IMR-90 (cell line): Measurements from ENCODE around the gene MTIF3. TPM values are rescaled to one million over a fixed set of nuclear protein-coding genes. Genes with fewer than 3 reads are reported as not detected.

Source experiments
- ATAC-seq: fragments of 200-7000 bp; cut with Tn5 transposase; 2 replicates; pipeline ENCODE4 v1.9.1; 2020; ENCODE audit warnings: low read depth, mild to moderate bottlenecking, moderate library complexity
- BruUV-seq: library from RNA; stranded (reverse); fragments of 400-500 nt; replicated peaks from 2 replicates; lab custom pipeline; 2021; lab: Mats Ljungman, UMichigan
- CTCF ChIA-PET: fragments of 300-600 bp; formaldehyde crosslinking; extraction: SDS; loops from one replicate; lab custom pipeline; 2021; ENCODE audit warnings: antibody characterized with exemption; lab: Yijun Ruan, JAX
- POLR2A ChIA-PET: fragments of 300-600 bp; sonication (Branson Sonifier 250); formaldehyde crosslinking; loops from one replicate; lab custom pipeline; 2022; ENCODE audit warnings: antibody characterized with exemption; ENCODE audit not compliant: unreplicated experiment; lab: Charles Lee
- DNase-seq: peaks from one replicate; pipeline ENCODE4 v3.0.0; 2013
- H2AFZ ChIP-seq: replicated peaks from 2 replicates; pipeline ENCODE3; 2013; ENCODE audit warnings: low read length, mild to moderate bottlenecking; ENCODE audit not compliant: poor library complexity
- H2AK5ac ChIP-seq: 2 replicates; pipeline ENCODE4 v1.6.1; 2013; ENCODE audit warnings: low read depth, low read length, inconsistent platforms
- H2AK9ac ChIP-seq: replicated peaks from 2 replicates; pipeline ENCODE3; 2013; ENCODE audit warnings: mild to moderate bottlenecking, low read depth, low read length, moderate library complexity; ENCODE audit not compliant: poor library complexity
- H2BK120ac ChIP-seq: 2 replicates; pipeline ENCODE4 v1.6.1; 2013; ENCODE audit warnings: low read depth, low read length, inconsistent platforms
- H2BK15ac ChIP-seq: 3 replicates; pipeline ENCODE4 v1.6.1; 2013; ENCODE audit warnings: low read depth, low read length, inconsistent platforms
- H2BK20ac ChIP-seq: 2 replicates; pipeline ENCODE4 v1.6.1; 2013; ENCODE audit warnings: low read depth, mild to moderate bottlenecking, inconsistent platforms, low read length, moderate library complexity
- H2BK5ac ChIP-seq: 2 replicates; pipeline ENCODE4 v1.6.1; 2013; ENCODE audit warnings: mild to moderate bottlenecking, low read depth, low read length, inconsistent platforms; ENCODE audit not compliant: poor library complexity, severe bottlenecking
- H3K14ac ChIP-seq: replicated peaks from 2 replicates; pipeline ENCODE4 v1.6.1; 2013; ENCODE audit warnings: low read depth, low read length, inconsistent platforms
- H3K18ac ChIP-seq: 2 replicates; pipeline ENCODE4 v1.6.1; 2013; ENCODE audit warnings: low read depth, low read length, control low read depth
- H3K23ac ChIP-seq: 2 replicates; pipeline ENCODE4 v1.6.1; 2013; ENCODE audit warnings: low read depth, low read length, inconsistent platforms
- H3K27ac ChIP-seq: 2 replicates; pipeline ENCODE4 v1.5.1; 2013; ENCODE audit warnings: mild to moderate bottlenecking, control low read depth, low read length; ENCODE audit not compliant: insufficient read depth
- H3K27me3 ChIP-seq: 2 replicates; pipeline ENCODE4 v1.6.1; 2013; ENCODE audit warnings: low read length; ENCODE audit not compliant: control insufficient read depth, insufficient read depth
- H3K36me3 ChIP-seq: 2 replicates; pipeline ENCODE4 v1.6.1; 2013; ENCODE audit warnings: low read length, mixed read lengths; ENCODE audit not compliant: control insufficient read depth, insufficient read depth
- H3K4ac ChIP-seq: 2 replicates; pipeline ENCODE4 v1.6.1; 2013; ENCODE audit warnings: low read depth, low read length, inconsistent platforms
- H3K4me1 ChIP-seq: 2 replicates; pipeline ENCODE4 v1.6.1; 2013; ENCODE audit warnings: low read length, mixed read lengths; ENCODE audit not compliant: control insufficient read depth, insufficient read depth
- H3K4me2 ChIP-seq: 2 replicates; pipeline ENCODE4 v1.6.1; 2013; ENCODE audit warnings: low read depth, mild to moderate bottlenecking, control low read depth, low read length, moderate library complexity
- H3K4me3 ChIP-seq: 2 replicates; pipeline ENCODE4 v1.5.1; 2013; ENCODE audit warnings: low read depth, mild to moderate bottlenecking, control low read depth, low read length, moderate library complexity; ENCODE audit not compliant: insufficient read depth
- H3K56ac ChIP-seq: 2 replicates; pipeline ENCODE4 v1.6.1; 2013; ENCODE audit warnings: low read length, inconsistent platforms; ENCODE audit not compliant: insufficient read depth; ENCODE audit errors: extremely low read depth
- H3K79me1 ChIP-seq, 2 experiments: 2 replicates each; pipeline ENCODE4 v1.6.1; 2013; ENCODE audit warnings: low read length in 2 of 2, inconsistent platforms in 1 of 2, low read depth in 1 of 2
- H3K9ac ChIP-seq: 2 replicates; pipeline ENCODE4 v1.6.1; 2013; ENCODE audit warnings: low read depth, low read length, control low read depth
- H3K9me1 ChIP-seq: 2 replicates; pipeline ENCODE4 v1.6.1; 2013; ENCODE audit warnings: low read length, inconsistent platforms; ENCODE audit not compliant: insufficient read depth
- H3K9me3 ChIP-seq: 2 replicates; pipeline ENCODE4 v1.6.1; 2013; ENCODE audit warnings: low read length; ENCODE audit not compliant: control insufficient read depth, insufficient read depth
- H4K20me1 ChIP-seq: 2 replicates; pipeline ENCODE4 v1.6.1; 2013; ENCODE audit warnings: low read length, inconsistent platforms; ENCODE audit not compliant: insufficient read depth
- H4K5ac ChIP-seq: 2 replicates; pipeline ENCODE4 v1.6.1; 2013; ENCODE audit warnings: mild to moderate bottlenecking, low read depth, low read length, control low read depth
- H4K8ac ChIP-seq, 2 experiments: 2 replicates each; pipeline ENCODE4 v1.6.1; 2013; ENCODE audit warnings: low read depth in 2 of 2, low read length in 2 of 2, control low read depth in 1 of 2, inconsistent platforms in 1 of 2
- H4K91ac ChIP-seq: 2 replicates; pipeline ENCODE4 v1.6.1; 2013; ENCODE audit warnings: low read depth, low read length, inconsistent platforms; ENCODE audit not compliant: insufficient read depth
- BHLHE40 ChIP-seq: fragments of 150-350 bp; IDR thresholded peaks from 2 replicates; pipeline ENCODE4 v1.6.1; 2016; ENCODE audit warnings: mild to moderate bottlenecking, low read depth, low read length
- CTCF ChIP-seq: conservative IDR thresholded peaks from 2 replicates; pipeline ENCODE4 v1.5.1; 2012; ENCODE audit warnings: mild to moderate bottlenecking, low read depth, low read length, improper control_type of control experiment
- MAFK ChIP-seq: IDR thresholded peaks from 2 replicates; pipeline ENCODE4 v1.6.1; 2012; ENCODE audit warnings: low read depth, low read length, improper control_type of control experiment
- MAZ ChIP-seq: IDR thresholded peaks from 2 replicates; pipeline ENCODE4 v1.6.1; 2012; ENCODE audit warnings: low read depth, mild to moderate bottlenecking, low read length, improper control_type of control experiment, moderate library complexity, borderline replicate concordance
- MXI1 ChIP-seq: IDR thresholded peaks from 2 replicates; pipeline ENCODE4 v1.6.1; 2012; ENCODE audit warnings: low read depth, mild to moderate bottlenecking, low read length, moderate library complexity, borderline replicate concordance
- NFE2L2 ChIP-seq: fragments of 150-350 bp; IDR thresholded peaks from 2 replicates; pipeline ENCODE4 v1.6.1; 2016; ENCODE audit warnings: low read depth, mild to moderate bottlenecking, low read length
- POLR2A ChIP-seq: IDR thresholded peaks from 2 replicates; pipeline ENCODE4 v1.6.1; 2012; ENCODE audit warnings: mild to moderate bottlenecking, low read depth, low read length
- RCOR1 ChIP-seq: IDR thresholded peaks from 2 replicates; pipeline ENCODE4 v1.6.1; 2012; ENCODE audit warnings: mild to moderate bottlenecking, low read length, improper control_type of control experiment; ENCODE audit not compliant: insufficient replicate concordance
- RFX5 ChIP-seq: IDR thresholded peaks from 2 replicates; pipeline ENCODE4 v1.8.0; 2012; ENCODE audit warnings: low read depth, mild to moderate bottlenecking, low read length, moderate library complexity
- USF2 ChIP-seq: fragments of 150-350 bp; IDR thresholded peaks from 2 replicates; pipeline ENCODE4 v1.6.1; 2017; ENCODE audit warnings: mild to moderate bottlenecking, antibody characterized with exemption, low read length, low read depth
- WGBS, 2 experiments: methylation state at CpG; one replicate each; pipeline versions ENCODE4 v1.1.5 to v1.1.7; 2013; ENCODE audit warnings: missing lambda C conversion rate in 2 of 2; ENCODE audit not compliant: insufficient read length in 1 of 2; ENCODE audit errors: extremely low coverage in 2 of 2; 5-methylcytosine and 5-hydroxymethylcytosine counted together
- dilution Hi-C: fragments of 300-500 bp; cut with HindIII; formaldehyde crosslinking; loops from one replicate; pipeline ENCODE4 v1.14.3; 2018; ENCODE audit warnings: low sequenced_read_pairs; ENCODE audit not compliant: unreplicated experiment
- in situ Hi-C: fragments of 300-500 bp; cut with MboI; formaldehyde crosslinking; loops from 3 replicates; pipeline ENCODE4 v1.14.3; 2019; ENCODE audit warnings: low sequenced_read_pairs, inconsistent platforms, mixed read lengths
- intact Hi-C: fragments of 100-400 bp; cut with micrococcal nuclease; formaldehyde crosslinking; loops from 2 replicates; pipeline ENCODE4 v1.10.0; 2022
- polyA plus RNA-seq, 3 experiments: library from polyadenylated mRNA; depleted of rRNA; stranded (reverse); fragments of >200 nt; gene quantifications; 2 replicates each; pipeline ENCODE4 v1.2.3, GENCODE V29; 2012; ENCODE audit warnings: low replicate concordance in 1 of 3
- total RNA-seq: library from RNA; depleted of rRNA; stranded (reverse); fragments of >200 nt; gene quantifications from 2 replicates; pipeline ENCODE4 v1.2.3, GENCODE V29; 2012

Gene MTIF3
- total and polyA plus RNA-seq, 2 of the 4 experiments (the other 2 are of a cell fraction), result 31.7 to 41.0 TPM

GRCh38 chr13:27493981-27494380 is 43.6 kb upstream of the MTIF3 start:
- ChIA-PET CTCF (no interaction called here), POLR2A (no interaction called here)
- H4K8ac ChIP-seq, result no peak overlapping the region

More at GRCh38 chr13:27493981-27494380, 43.6 kb upstream of the MTIF3 start:
- H3K4me3 ChIP-seq, result no peak overlapping the region
- H3K27ac ChIP-seq, result no peak overlapping the region
- intact Hi-C loops (no loop called here), in situ Hi-C loops (no loop called here), dilution Hi-C loops (no loop called here)
- H3K79me1 ChIP-seq, result no peaks in the 10 kb centered on the region
- H2BK5ac ChIP-seq, result no peak overlapping the region
- no peak overlapping the region for H3K18ac ChIP-seq
- TF ChIP-seq CTCF (no peak), NFE2L2 (no peak), BHLHE40 (no peak), POLR2A (no peak), RFX5 (no peak), MXI1 (no peak), USF2 (no peak), MAZ (no peak), RCOR1 (no peak), MAFK (no peak)
- no peak overlapping the region for H2AFZ ChIP-seq
- no peak overlapping the region for H2AK9ac ChIP-seq
- no peak overlapping the region for H4K91ac ChIP-seq
- WGBS, 2 experiments, result no CpG with 5 or more reads among the region's 2 CpGs
- no peak overlapping the region for H2AK5ac ChIP-seq
- no peaks in the 10 kb centered on the region for H3K4me1 ChIP-seq
- H2BK20ac ChIP-seq, result no peak overlapping the region
- H3K9ac ChIP-seq, result no peak overlapping the region
- no peak overlapping the region for H3K4ac ChIP-seq
- H3K36me3 ChIP-seq, result no peaks in the 10 kb centered on the region
- H3K14ac ChIP-seq, result no peak overlapping the region
- no peak overlapping the region for H2BK15ac ChIP-seq
- no peak overlapping the region for H4K5ac ChIP-seq
- no peaks in the 10 kb centered on the region for H3K9me3 ChIP-seq
- no peak overlapping the region for H3K56ac ChIP-seq
- no peak overlapping the region for H3K23ac ChIP-seq
- BruUV-seq, result no TSS peak
- peaks cover 3% of the 10 kb centered on the region for H3K27me3 ChIP-seq
- no peak overlapping the region for H2BK120ac ChIP-seq
- DNase-seq, result no peak
- ATAC-seq, result no peak
- H4K20me1 ChIP-seq, result no peaks in the 10 kb centered on the region
- no peaks in the 10 kb centered on the region for H3K9me1 ChIP-seq
- no peak overlapping the region for H3K4me2 ChIP-seq
